22Rv1 (cell line): ENCODE data around the gene CEP126.

Source experiments
- ZFX ChIP-seq: fragments of 450-650 bp; IDR thresholded peaks from 2 replicates; pipeline ENCODE4 v1.6.1; 2017; ENCODE audit warnings: antibody characterized with exemption, borderline replicate concordance
- TF ChIP-seq, protein P1 (sequence below): fragments of 450-650 bp; IDR thresholded peaks from 2 replicates; pipeline ENCODE4 v1.5.1; 2017; ENCODE audit warnings: mild to moderate bottlenecking

- TF ChIP-seq, protein P1, sequence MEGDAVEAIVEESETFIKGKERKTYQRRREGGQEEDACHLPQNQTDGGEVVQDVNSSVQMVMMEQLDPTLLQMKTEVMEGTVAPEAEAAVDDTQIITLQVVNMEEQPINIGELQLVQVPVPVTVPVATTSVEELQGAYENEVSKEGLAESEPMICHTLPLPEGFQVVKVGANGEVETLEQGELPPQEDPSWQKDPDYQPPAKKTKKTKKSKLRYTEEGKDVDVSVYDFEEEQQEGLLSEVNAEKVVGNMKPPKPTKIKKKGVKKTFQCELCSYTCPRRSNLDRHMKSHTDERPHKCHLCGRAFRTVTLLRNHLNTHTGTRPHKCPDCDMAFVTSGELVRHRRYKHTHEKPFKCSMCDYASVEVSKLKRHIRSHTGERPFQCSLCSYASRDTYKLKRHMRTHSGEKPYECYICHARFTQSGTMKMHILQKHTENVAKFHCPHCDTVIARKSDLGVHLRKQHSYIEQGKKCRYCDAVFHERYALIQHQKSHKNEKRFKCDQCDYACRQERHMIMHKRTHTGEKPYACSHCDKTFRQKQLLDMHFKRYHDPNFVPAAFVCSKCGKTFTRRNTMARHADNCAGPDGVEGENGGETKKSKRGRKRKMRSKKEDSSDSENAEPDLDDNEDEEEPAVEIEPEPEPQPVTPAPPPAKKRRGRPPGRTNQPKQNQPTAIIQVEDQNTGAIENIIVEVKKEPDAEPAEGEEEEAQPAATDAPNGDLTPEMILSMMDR, result no peak
- TF ChIP-seq ZFX, result no peak
Observed at GRCh38 chr11:101975734-101976133, 60.9 kb downstream of the CEP126 start.
